EH (cell line): ENCODE results near the gene CDC42.

Experiments
- DNase-seq: peaks from one replicate; pipeline ENCODE4 v3.0.0-alpha.2; 2015; ENCODE audit warnings: low read depth

Gene CDC42

DNA sequence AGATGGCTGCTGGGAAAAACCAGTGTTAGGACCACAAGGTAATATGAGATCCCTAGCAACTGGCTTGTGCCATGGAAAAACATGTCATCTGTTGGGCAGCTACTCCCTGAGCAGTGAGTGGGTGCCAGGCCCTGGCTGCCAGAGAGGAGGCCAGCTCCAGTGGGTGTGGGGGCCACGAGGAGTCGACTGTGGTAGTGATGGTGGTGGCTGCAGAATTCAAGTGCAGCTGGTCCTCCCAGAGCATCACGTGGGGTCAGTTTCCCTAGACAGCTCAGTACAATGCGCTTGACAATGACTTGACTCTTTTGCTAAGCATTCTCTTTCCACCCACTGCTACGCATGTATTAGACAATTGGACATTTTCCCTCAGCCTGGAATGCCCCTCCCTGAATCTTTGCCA, 14.5 kb upstream of the CDC42 start:
- DNase-seq = no peak

DNA sequence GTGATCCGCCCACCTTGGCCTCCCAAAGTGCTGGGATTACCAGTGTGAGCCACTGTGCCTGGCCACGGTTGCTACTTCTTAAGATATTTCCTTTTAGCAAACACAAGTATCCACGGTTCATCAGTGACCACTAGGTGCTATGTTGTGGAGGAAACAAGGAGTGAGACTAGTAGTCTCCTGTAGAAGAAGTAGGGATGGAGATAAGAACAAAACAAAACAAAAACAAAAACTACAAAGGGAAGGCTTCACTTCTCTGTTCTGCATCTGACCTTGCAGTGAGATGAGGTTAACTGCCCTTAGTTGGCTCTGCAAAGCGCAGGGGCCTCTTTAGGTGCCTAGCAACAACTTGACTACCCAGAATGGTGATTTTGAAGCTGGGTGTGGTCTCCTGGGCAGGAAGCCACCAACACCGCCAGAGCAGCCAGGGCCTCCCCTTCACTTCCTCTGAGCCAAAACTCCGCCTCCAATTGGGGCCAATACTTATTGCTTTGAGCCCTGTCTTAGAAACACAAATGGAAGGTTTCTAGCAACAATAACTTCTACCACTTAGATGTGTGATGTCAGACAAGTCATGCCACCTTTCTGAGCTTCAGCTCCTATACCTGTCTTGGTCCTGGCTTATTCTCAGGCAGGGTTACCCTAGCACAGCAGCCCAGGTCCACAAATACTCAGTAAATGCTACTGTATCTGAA, 12.8 kb upstream of the CDC42 start:
- peak; percentile 49 for DNase-seq

DNA sequence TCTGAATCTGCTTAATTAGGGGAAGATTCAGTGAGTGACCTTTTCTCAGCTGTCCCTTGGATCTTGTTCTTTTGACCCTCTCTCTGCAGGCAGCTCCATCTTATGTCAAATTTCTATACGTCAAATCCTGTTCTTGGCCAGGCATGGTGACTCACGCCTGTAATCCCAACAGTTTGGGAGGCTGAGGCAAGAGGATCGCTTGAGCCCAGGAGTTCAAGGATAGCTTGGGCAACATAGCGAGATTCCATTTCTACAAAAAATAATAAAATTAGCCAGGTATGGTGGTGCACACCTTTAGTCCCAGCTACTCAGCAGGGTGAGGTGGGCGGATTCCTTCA, 12.3 kb upstream of the CDC42 start:
- DNase-seq = no peak

DNA sequence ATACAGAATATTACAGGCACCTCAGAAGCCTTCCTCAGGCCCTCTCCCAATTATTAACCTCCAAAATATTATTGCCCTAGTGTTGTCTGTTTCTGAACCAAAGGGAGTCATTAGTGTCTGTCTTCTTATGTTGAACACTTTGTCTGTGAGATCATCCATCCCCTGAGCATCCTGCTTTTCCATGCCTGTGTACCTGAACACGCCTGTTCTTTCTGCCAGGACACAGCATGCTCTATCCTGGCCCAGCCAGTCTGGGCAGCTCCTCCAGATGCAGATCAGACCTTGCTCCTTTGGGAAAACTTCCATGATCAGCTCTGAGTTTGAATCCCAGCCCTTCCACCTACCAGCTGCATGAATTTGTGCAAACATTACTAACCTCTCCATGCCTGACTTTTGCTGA, 11.0 kb upstream of the CDC42 start:
- DNase-seq = no peak

DNA sequence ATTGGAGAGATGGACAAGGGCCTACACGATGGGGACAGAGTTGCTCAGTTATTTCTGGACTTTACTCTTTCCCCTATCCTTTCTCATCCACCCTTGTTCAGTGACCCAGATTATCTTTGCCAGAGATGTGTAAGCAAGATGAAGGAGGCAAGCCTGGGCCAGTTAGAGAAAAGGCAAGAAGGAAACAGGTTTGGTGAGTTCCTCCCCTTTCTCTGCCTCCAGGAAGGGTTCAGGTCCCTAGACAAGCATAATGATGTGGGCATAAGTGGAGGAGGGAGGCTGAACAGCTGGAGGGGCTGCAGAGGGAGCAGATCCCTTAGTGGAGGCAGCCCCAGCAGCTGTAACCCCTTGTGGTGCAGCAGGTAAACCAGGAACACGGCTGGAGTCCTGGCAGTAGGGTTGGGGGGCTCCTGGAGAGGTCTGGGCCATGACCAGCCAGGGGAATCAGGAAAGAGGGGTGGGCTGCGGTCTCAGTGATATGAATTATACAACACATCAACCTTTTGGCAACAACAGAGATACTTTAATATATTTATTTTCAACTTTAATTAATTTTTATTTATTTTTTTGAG, 9.2 kb upstream of the CDC42 start:
- DNase-seq = no peak

DNA sequence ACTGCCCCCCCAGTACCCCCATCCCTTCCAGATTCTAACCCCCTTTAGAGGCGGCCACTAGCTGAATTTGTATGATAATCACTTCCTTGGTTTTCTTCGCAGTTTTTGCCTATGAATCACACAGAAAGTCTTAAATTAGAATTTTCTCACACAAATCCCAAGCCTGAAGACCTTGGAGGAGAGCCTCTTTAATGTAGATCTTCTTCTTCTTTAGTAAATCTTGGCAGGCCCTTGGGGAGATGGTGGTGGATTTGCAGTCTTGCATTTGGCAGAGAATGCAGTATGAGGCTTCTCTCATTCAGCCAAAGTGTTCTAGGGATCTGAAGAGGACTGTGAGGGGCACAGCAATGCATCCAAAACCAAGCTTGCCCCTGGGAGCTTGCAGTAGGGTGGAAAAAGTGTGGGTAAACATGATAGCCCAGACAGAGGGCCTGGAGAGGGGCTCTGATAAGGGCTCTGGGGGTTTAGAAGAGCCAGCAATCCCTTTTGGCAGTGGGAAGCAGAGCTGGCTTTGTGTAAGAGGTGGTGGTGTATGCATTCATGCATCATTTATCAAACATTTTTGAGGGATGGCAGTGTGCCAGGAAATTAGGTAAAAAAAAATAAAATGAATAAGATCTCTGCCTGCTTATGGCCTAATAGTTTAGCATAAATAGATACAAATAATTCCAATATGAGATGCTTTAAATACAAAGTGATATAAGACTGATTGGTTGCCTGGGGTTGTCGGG, 7.7 kb upstream of the CDC42 start:
- peak; percentile 78 for DNase-seq

DNA sequence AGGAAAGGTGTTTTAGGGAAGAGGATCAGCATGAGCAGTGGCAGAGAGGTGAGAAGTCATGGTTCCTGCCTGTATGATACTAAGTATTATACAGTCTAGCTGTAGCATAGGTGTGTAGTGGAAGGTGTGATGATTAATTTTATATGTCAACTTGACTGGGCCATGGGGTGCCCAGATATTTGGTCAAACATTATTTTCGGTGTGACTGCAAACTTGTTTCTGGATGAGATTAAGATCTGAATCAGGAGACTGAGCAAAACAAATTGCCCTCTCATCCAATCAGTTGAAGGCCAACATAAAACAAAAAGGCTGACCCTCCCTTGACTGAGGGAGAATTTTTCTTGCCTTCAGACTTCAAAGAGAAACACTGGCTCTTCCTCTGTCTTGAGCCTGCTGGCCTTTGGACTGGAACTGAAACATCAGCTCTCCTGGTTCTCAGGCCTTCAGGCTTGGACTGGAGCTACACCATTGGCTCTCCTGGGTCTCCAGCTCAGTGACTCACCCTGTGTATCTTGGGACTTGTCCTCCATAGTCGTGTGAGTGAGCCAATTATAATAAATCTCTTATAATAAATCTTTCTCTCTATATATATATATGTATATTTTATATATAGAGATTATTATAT, 6.8 kb upstream of the CDC42 start:
- DNase-seq = no peak

DNA sequence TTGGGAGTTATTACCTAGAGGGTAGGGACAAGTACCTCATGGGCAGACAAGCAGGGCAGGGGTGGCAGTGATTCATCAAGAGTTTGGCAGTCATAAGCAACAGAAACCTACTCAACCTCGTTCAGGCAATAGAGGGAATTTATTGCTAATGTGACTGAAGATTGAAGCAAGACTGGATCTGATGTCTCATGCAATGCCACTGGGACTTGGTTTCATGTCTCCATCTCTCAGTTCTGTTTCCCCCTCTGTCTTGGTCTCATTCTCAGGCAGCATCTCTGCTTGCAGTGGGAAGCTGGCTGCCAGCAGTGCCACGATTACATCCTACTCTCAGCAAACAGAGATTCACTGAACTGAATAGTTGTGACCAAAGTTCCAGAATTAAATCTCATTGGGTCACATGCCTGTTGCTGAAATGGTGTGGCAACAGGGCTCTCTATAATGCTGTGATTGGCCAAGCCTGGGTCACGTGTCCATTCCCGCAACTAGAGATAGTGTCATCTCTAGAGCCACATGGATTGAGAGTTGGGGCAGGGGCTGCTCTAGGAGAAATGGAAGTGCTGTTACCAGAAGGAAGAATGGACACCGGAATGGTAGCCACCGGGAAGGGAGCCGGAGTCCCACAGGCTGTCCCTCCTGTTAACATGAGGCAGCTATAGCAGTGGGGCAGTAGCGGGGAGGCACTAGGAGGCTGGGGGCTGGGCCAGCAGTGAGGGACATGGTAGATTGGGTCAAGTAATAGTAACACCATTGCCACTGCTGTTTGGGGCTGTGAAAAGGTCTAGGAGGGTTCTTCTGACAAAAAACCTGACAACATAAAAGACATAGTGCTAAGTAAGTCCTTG, 3.9 kb upstream of the CDC42 start:
- DNase-seq = peak; percentile 35

DNA sequence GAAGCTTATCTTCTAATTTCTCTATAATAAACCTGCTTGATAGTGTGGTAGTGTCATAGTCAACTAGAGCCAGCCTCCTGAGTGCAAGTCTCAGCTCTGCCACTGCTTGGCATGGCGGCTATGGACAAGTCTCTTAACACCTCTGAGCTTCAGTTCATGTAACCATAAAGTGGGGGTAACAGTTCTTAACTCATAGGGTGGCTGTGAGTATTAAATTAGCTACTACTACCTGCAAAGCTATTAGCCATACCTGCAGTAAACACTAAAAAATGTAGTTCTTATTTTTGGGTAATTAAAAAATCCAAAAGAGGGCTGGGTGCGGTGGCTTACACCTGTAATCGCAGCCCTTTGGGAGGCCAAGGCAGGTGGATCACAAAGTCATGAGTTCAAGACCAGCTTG, 2.2 kb upstream of the CDC42 start:
- DNase-seq = no peak

DNA sequence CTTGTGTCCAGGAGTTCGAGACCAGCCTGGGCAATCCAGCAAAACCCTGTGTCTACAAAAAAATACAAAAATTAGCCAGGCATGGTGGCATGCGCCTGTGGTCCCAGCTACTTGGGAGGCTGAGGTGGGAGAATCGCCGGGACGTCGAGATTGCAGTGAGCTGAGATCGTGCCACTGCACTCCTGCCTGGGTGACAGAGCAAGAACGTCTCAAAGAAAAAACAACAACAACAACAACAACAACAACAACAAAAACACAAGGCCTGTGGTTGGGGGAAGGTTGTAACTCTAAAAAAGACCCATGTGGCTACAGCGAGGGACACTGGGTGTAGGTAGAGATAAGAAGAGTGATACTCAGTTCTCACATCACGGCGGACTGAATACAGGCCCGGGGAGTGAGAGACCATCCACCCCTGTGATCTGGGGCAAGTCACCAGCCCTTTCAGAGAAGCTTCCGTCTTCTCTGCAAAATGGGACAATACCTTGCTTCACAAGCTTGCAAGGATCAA, 848 bp upstream of the CDC42 start:
- no peak for DNase-seq

DNA sequence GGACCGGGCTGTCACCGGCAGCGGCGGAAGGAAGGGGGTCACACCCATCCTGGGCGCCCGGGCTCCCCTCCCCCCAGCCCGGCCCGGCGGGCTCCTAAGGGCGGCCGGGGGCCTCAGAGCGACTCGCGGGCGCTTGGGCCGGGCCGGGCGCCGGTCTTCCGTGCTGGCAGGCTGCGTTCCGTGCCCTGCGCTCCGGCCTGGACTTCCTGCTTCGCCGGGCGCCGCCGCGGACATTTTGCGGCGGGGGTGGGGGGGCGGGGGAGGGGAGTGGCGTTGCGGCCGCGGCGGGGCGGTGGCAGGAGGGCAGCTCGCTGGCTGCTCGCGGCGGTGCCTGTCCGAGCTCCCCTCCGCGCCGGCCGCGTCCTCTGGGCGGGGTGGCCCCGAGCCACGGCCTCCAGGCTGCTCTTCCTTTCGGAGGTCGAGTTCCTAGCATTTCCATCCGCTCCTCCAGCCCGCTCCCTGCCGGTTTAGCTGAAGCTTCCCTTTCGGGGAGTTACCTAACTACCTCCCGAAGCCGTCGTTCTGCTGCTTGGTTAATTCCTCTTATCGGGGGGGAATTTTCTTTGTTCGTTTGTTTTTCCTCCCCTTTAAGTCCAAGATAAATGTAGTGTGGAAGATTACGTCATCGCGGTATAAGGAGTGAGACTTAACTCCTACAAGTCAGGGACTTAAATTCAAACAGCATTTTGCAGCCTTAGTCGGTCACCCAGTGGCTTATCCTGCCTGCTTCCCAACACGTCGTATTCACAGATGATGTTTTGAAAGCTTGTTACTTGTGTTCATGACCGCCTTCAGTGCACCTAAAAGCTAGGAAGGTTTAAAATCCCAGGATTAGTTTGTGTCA, 730 bp downstream of the CDC42 start:
- peak; percentile 75 for DNase-seq

DNA sequence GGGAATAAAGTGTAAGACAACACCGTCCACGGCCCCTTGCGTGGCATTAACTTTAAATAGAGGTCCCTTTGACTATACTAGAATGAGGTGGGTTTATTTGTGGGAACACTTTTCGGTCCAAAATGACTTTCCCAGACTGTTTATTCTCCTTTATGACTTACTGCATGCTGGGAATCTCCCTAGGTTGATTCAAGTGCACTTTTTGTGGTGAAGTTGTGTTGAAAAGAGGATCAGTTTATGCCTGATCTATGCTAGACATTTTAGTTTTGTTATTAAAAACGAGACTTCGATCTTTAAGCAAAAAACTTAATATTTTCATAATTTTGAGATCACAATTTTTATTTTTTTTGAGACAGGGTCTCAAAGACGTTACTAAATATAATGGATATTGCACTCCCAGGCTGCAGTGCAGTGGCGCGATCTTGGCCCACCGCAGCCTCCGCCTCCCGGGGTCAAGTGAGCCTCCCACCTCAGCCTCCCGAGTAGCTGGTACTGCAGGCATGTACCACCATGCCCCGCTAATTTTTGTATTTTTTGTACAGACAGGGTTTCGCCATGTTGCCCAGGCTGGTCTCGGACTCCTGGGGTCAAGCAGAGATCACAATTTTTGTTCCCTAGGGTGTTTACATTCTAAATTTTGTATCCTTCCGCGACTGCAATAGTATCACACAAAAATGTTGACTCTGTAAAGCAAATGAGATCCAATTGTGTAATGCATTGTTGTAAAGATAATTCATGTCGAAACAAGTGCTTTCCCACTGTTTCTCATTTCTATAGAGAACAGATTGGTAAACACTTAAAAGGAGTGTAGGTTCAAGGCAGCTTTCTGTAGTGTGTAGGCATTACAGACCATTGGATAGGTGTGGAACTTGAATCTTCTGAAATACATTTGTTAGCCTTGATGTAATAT, 1.6 kb downstream of the CDC42 start:
- no peak for DNase-seq

DNA sequence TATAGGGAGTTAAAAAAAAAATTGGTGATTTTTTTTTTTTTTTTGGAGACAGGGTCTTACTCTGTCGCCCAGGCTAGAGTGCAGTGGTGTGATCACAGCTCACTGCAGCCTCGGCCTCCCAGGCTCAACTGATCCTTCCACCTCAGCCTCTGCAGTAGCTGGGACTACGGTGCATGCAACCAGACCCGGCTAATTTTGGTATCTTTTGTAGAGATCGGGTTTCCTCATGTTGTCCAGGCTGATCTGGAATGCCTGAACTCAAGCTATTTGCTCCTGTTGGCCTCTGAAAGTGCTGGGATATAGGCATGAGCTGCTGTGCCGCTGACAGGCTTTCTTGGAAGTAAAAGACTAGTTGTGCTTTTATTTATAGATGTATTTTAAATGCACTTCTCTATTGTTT, 3.0 kb downstream of the CDC42 start:
- DNase-seq = peak; percentile 36

DNA sequence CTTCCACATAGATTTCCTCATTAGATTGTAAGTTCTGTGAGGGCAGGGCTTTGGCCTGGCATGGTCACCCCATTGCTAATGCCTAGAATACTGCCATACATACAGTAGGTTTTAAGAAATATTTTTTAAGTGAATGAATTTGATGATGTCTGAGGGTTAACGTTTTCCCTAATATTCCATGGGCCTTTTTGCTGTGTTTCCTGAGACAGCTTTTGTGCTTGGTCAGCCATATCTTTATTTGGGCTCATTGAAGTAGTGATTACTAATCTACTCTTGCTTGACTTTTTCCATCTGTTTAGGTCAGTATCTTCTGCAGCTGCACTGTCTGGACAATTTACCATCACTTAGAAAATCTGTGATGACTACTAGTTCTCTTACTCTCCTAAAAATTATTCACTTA, 3.5 kb downstream of the CDC42 start:
- no peak for DNase-seq

DNA sequence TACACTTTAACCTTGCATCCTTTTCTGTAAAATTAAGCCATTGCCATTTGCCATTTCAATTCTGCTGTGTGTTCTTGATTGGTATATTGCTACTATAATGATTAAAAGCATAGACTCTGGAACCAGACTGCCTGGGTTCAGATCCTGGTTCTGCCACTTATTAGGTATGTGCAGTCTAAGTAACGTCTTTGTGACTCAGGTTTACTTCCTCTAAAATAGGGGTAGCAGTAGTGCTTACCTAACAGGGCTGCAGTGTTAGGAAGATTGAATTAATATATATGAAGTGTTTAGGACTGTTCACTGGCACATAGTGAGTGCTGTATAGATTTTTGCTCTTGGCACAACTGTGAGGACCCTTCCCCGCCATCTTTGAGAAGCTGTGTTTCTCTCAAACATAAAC, 4.4 kb downstream of the CDC42 start:
- DNase-seq = no peak

DNA sequence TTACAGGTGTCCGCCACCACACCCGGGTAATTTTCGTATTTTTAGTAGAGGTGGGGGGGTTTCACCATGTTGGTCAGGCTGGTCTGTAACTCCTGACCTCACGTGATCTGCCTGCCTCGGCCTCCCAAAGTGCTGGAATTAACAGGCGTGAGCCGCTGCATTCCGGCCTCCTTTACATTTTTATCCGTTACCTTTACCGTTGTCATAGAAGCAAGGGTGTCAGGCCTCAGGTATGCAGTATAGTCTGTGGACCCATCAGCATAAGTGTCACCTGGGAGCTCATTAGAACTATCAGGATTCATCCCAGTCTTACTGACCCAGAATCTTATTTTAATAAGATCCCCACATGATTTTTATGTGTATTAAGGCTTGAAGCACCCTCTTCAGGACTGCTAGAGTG, 5.4 kb downstream of the CDC42 start:
- DNase-seq = no peak

DNA sequence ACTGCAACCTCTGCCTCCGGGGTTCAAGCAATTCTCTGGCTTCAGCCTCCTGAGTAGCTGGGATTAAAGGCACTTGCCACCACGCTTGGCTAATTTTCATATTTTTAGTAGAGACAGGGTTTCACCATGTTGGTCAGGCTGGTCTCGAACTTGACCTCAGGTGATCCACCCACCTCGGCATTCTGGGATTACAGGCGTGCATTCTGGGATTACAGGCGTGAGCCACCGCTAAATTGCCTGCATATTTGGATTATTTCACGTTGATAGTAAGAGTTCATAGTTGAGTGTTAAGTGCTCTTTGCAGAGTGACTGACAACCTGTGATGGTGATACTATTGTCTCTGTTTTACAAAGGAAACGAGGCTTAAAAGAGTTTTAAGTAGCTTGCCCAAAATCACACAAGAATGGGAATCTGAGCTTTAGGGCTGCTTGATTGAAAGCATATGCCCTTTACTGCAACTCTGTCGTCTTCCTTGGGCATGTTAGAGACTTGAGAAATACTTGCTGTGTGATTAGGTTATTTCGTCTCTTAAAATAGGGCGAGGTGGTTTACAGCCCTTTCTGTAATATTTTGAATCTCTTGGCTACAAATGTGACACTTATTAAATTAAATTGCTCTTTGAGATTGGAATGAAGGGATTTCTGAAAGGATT, 12.4 kb downstream of the CDC42 start:
- no peak for DNase-seq

DNA sequence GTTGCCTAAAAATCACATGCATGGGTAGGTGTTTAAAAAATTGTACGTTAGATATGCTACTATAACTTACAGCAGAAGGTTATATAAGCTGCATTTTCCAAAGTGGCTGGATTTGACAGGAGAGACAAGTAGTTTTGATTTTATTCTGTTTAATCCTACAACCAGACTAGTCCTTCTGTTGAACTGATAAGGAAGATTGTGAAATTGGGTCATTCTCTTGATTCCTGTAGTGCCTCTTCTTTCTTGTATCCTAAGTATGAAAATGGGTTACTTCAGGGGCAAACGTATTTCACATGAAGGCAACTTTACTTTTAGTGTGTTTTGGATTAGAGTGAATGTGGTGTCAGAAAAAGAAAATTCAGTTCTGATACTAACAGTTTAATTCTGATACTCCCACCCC, 19.0 kb downstream of the CDC42 start:
- no peak for DNase-seq

DNA sequence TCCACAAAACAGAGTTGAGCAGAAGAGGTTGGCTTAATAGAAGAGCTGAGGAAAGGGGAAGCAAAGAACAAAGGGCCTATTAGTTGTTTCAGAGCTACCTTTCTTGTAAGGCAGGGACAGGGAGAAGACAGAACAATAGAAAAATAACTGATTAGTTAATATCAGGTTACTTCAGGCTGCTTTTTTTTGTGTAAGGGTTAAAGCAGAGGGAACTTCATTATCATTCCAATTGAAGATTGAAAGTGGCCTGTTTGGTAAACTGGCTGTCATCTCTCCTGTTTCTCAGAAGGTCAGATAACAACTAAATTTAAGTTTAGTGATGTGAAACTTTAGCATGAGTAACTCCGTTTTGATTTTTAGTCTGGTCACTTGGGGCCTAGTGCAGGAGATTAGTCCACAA, 22.3 kb downstream of the CDC42 start:
- no peak for DNase-seq

DNA sequence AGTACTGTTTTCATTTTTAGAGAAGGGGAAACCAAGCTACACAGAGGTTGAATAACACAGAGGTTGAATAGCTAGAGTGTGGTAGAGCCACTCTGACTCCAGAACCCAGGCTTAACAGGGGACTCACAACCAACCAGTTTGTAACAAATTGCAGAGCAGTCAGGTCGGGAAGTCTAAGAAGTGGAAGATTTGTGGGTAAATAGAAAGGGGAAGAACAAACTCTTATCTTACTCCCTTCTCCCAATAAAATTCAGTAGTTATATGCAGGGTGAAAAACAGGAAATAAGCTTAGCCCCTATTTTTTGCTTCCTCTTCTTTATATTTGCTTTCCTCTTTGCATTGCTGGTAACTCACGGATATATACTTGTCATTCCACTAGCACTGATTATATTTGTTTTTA, 23.2 kb downstream of the CDC42 start:
- no peak for DNase-seq
